GM12874 (cell line): ENCODE data around the gene VTI1A.

Experiments
- CTCF ChIP-seq: IDR thresholded peaks from 2 replicates; pipeline ENCODE4 v1.5.1; 2011; ENCODE audit warnings: low read depth, mild to moderate bottlenecking, control low read depth, low read length, moderate library complexity; ENCODE audit not compliant: insufficient read depth

Gene VTI1A

GRCh38 chr10:112779025-112779770, 332.2 kb downstream of the VTI1A start:
- no peak for TF ChIP-seq CTCF

GRCh38 chr10:112782200-112782907, 335.3 kb downstream of the VTI1A start:
- TF ChIP-seq CTCF = no peak

DNA sequence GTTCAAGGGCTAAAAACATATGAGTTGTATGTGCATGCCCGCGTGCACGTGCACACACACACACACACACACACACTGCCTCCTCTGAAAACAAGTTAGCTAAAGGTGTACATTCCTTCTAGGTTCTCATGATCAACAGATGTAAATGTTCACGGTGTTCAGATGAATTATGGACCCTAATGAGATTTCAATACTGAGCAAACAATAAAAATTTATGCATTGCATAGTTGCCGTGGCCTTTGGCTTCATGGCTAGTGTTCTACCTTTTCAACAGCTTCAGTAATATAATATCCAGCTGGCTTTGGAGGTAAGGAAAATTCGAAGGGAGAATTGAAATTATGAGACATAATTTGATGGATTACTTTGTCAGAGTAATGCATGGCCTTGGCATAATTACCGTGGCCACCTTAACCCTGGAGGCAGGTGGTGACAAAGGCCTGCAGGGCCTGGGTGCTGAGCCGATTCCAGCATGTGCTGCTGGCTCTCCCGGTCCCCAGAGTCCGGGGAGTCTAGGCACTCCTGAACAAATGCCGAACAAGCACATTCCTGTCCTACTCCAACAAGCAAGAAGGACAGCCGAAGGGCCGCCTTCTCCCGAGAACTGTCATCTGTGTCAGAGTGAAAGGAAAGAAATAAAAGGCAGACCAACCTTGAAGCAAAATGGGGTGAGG, 336.5 kb downstream of the VTI1A start:
- no peak for TF ChIP-seq CTCF

DNA sequence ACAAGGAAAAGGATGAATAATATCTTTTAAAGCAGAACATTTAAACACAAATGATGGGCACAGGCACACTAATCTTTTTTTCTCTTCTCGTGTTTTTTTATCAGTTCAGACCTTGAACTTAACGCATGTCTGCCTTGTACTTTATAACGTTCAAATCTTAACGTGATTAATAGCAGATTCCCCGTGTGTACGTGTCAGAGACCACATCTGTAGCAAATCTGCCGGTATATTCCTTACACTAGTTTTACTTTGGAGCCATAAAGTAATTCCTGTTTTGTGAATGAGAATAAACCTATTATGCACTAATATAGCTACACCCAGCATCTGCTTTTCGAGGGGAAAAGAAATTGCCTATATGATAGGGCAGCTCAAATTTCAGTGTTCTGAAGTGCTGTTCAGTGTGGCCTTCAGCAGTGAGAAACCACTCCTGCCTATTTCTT, 337.0 kb downstream of the VTI1A start:
- TF ChIP-seq CTCF = no peak

- no peak for TF ChIP-seq CTCF
Measured at GRCh38 chr10:112785089-112785488, 338.1 kb downstream of the VTI1A start.

DNA sequence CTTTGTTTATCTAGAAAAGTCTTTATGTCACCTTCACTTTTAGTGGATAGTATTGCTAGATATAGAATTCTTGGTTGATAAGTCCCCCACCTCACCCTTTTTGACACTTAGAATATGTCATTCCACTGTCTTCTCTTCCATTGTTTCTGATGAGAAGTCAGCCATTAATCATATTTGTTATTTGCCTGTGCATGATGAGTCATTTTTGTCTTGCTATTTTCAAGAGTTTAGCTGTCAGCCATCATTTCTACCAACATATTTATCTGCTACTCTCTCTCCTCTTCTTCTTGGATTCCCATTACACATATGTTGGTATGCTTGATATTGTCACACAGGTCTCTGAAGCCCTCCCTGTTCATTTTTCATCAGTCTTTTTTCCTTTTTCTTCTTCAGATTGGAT, 342.2 kb downstream of the VTI1A start:
- no peak for TF ChIP-seq CTCF

DNA sequence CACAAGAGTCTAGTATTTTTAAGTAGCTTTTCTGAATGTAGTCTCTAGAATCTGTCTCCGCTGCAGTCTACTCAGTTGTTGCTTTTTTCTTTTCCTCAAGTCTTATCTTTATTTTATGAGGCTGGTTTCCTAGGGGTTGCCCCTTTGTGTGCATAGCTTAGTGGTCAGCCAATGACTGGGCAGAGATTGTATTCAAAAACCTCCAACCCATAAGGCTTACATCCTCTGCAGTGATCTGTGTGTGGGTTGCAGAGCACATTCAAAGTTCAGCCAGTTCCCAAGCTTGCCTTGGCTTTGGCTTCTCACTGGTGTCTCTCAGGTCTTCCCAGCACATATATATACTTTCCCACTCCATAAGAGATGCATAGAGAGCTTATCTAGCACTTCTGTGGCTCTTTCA, 343.0 kb downstream of the VTI1A start:
- no peak for TF ChIP-seq CTCF
